HG02884 (cell line): Measurements from ENCODE around the gene IGFBP6.
"Not testable (repeated sequence)": the region's sequence is repeated elsewhere in the genome, so short reads cannot be mapped to it uniquely, and the experiment has no call there.

Experiments
- ATAC-seq: cut with Tn5 transposase; IDR thresholded peaks from one replicate; pipeline ENCODE4 v1.9.1; 2021; ENCODE audit warnings: mild to moderate bottlenecking, moderate library complexity; ENCODE audit not compliant: unreplicated experiment

Gene IGFBP6

GRCh38 chr12:53095596-53095895, 1.9 kb upstream of the IGFBP6 start:
- ATAC-seq, result not testable (repeated sequence)

GRCh38 chr12:53096089-53096741, 1.3 kb upstream of the IGFBP6 start:
- ATAC-seq, result no peak

- no peak for ATAC-seq
Measured at GRCh38 chr12:53096759-53097158, 708 bp upstream of the IGFBP6 start.

DNA sequence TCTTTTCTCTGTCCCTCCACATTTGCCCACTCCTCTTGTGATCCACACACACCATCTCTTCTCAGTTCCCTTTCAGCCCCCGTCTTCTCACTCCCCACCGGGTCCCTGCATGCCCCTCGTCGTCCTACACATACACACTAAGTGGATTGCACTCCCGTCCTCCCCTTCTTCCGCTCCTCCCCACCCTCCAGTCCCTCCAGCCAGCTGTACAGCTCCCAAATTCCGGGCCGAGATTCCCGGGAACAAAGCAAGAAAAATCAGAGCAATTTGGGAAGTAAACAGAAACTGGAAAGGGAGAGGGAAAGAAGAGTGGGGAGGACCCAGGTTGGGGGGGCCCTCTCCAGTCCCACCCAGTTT, 282 bp upstream of the IGFBP6 start:
- ATAC-seq, result no peak

GRCh38 chr12:53098354-53098981, 1.0 kb downstream of the IGFBP6 start:
- ATAC-seq, result no peak

DNA sequence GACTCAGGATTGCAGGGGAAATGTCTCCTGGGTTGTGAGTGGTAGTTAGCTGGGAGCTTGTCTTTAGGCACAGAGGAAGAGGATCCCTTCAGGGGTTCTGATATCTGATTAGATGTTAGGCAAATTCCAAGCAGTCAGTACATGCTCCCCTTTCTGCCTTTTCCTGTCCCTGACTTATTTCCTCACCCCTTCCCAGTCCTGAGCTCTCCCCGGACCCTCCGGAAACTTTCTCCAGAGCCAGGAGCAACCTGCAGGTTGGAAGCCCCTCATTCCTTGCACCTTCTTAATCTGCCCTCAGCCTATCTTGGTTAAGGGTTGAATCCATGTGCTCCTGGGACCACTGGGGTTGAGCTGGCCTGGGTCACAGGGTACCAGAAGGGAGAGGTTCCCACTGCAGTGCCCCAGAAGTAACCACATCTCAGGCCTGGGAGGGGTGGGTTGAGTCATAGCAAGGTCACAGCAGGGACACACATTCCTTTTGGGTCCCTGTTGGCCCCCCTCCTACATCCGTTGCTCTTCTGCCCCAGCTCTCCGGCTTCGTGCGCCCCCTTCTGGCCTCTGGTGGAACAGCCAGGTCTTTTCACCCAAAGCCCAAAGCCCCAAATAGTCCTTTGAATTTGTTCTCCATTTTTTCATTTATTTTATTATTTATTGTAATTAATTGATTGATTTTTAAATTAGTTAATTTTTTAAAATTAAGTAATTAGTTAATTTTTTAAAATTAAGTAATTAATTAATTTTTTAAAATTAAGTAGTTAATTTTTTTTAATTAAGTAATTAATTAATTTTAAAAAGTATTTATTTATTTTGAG, 1.8 kb downstream of the IGFBP6 start:
- ATAC-seq, result no peak

- no peak for ATAC-seq
Measured at GRCh38 chr12:53100466-53101151, 3.1 kb downstream of the IGFBP6 start.

GRCh38 chr12:53101266-53101665, 3.8 kb downstream of the IGFBP6 start:
- no peak for ATAC-seq

DNA sequence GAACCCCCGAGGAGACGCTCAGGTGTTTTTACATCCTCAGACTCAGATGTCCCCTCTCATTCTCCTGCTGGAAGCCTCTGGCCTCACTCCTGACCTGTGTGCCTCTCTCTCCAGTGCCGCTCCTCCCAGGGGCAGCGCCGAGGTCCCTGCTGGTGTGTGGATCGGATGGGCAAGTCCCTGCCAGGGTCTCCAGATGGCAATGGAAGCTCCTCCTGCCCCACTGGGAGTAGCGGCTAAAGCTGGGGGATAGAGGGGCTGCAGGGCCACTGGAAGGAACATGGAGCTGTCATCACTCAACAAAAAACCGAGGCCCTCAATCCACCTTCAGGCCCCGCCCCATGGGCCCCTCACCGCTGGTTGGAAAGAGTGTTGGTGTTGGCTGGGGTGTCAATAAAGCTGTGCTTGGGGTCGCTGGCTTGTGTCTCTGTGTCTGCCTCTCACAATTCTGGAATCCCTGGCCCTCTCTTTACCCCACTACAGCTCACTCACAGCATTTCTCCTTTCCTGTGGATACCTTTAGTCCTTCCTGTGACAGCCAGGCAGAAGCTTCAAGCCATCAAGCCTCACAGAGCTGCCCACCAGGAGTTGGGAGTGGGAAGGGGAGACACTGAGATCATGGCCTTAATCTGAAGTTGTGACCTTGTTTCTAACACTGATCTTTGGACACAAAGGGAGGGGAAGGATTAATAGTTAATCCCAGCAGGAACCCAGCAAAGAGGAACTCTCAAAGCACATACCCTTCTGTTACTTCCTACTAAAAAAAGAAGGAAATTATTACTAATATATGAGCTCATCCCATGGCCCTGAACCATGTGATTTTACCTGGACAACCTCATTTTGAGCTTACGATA, 4.7 kb downstream of the IGFBP6 start:
- ATAC-seq, result no peak

GRCh38 chr12:53102883-53103807, 5.7 kb downstream of the IGFBP6 start, which contains the start of gene SOAT2:
Gene SOAT2 (plus strand): TSS chr12:53103486. CDS start chr12:53103578, 92 bp downstream.
- ATAC-seq, result no peak

DNA sequence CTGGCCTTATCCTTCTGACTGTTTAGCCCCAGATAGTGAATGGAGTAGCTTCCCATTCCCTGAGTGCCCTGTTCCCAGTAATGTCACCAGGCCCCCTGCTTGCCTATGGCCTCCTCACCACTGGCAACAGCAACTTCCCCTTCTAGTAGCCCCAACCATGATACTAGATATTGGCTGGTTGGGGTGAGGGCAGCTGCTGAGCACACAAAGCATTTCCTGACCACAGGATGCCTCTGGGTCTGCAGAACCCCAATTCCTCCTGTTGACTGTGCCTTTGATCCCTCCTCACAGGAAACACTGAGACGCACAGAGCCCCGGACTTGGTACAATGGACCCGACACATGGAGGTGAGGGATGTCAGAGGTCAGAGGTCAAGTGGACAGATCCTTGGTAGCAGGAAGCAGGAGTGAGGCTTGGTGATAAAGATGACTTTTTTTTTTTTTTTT, 6.4 kb downstream of the IGFBP6 start:
- ATAC-seq, result no peak

GRCh38 chr12:53105256-53105655, 7.8 kb downstream of the IGFBP6 start:
- no peak for ATAC-seq

DNA sequence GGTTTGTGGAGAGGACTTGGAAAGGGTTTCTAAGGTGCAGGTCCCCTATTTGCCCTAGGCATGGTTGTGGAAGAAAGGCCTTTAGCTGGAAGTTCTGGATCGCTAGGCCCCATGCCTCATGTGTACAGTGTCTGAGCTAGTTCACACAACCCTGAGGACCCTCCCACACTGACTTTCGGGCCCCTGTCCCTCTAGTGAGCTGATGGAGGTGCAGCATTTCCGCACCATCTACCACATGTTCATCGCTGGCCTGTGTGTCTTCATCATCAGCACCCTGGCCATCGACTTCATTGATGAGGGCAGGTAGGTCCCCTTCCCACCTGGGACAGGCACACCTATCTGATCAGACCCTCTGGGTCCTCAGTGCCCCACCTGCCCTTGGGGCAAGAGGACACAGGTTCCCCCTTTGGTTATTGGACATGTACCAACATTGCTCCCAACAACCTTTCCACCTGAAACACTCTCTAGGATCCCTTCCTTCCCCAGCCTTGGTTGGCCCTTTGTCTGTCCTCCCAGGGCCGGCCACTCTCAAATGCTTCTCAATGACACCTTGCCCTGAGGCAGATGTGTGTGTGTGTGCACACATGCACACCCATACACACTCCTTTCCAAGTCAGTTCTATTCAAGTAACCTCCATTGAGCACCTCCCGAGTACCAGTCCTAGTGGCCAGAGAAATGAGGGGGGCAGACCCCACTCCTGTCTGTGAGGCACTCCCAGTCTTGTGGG, 8.4 kb downstream of the IGFBP6 start:
- no peak for ATAC-seq

DNA sequence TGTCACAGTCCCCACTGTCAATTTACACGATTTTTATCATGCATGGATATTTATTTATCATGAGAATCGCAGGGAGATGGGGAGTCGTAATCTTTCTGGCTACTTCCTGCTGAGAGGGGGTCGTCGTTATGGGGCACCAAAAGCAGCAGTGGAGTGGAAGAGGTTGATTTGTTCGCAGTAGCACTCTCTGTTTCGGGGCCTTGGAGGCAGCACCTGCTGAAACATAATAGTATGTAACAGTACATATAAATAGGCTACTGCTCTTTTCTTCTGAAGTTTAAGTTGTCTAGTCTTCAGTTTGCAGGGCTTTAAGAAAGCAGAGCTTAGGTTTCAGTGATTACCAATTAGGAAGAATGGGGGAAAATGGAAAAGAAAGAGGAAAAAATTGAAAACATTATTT, 9.7 kb downstream of the IGFBP6 start:
- no peak for ATAC-seq

DNA sequence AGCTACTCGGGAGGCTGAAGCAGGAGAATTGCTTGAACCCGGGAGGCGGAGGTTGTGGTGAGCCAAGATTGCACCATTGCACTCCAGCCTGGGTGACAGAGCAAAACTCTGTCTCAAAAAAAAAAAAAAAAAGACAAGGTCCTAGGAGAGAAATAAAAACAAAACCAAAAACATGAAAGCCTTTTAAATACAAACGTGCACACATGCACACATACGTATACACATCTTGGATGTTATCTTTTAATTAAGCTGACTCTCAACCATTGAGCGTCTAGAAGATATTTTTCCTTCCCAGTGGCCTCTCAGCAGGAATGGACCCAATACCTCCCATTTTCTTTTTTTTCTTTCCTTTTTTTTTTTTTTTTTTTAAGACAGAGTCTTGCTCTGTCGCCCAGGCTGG, 15.0 kb downstream of the IGFBP6 start:
- ATAC-seq, result not testable (repeated sequence)

DNA sequence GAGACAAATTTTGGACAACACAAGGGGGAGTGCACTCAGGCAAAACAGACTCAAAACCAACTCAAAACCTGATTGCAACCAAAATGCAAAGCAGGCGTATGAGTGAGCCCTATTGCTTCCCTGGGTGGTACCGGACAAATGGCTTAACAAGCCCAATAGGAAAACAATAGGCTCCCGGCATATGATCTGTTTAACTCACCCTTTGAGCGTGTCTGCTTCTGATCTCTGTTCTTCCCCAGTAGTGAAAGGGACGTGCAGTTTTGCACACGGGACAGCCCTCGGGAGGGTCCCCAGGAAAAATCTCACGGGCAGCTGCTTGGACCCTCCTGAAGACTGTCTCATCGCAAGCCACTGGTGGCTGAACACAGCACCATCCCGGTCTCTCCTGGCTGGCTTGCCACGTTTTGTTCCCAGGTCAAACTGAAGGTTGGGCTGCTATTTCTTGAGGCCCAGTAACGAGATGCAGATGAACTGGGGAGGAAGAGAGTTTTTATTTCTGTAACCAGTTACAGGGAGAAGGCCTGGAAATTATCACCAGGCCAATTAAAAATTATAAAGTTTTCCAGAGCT, 15.8 kb downstream of the IGFBP6 start:
- no peak for ATAC-seq

GRCh38 chr12:53113951-53114350, 16.5 kb downstream of the IGFBP6 start:
- no peak for ATAC-seq

DNA sequence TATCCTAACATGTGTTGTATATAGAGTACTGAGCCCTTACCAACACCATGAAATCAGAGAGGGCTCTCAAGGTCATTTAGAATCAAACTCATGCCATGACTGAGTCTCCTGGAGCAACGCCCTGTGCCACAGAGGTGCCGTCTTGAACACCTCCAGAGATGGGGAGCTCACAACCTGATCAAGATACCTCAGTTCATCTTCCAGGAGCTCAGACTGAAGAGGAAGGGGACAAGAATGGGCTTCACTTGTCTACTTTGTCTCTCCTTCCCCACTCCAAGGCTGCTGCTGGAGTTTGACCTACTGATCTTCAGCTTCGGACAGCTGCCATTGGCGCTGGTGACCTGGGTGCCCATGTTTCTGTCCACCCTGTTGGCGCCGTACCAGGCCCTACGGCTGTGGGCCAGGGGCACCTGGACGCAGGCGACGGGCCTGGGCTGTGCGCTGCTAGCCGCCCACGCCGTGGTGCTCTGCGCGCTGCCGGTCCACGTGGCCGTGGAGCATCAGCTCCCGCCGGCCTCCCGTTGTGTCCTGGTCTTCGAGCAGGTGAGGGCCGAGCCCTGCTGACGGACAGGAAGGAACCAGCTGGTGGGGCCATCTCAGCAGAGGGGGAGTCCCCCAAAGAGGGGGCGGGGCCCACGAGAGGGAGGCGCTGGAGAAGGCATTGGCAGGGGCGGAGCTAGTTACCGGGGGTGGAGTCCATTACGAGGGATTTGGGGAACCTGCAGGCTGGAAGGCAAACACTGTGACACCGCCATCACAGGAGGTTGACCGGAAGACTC, 17.8 kb downstream of the IGFBP6 start:
- no peak for ATAC-seq
